A204.1 (cell line): ENCODE results near the gene NEK11.
"Not testable (repeated sequence)": the region's sequence is repeated elsewhere in the genome, so short reads cannot be mapped to it uniquely, and the experiment has no call there.

Experiments
- FAIRE-seq: peaks from 2 replicates; lab custom pipeline; 2012; peaks lifted over from hg19 to GRCh38; lab: Jason Lieb, UNC

NEK11 gene

DNA sequence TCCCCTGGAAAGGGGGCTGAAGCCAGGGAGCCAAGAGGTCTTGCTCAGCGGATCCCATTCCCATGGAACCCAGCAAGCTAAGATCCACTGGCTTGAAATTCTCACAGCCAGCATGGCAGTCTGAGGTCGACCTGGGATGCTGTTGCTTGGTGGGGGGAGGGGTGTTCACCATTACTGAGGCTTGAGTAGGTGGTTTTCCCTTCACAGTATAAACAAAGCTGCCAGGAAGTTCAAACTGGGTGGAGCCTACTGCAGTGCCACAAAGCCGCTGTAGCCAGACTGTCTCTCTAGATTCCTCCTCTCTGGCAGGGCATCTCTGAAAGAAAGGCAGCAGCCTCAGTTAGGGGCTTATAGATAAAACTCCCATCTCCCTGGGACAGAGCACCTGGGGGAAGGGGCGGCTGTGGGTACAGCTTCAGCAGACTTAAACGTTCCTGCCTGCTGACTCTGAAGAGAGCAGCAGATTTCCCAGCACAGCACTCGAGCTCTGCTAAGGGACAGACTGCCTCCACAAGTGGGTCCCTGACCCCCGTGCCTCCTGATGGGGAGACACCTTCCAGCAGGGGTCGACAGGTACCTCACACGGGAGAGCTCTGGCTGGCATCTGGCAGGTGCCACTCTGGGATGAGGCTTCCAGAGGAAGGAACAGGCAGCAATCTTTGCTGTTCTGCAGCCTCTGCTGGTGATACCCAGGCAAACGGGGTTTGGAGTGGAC, 15.8 kb downstream of the NEK11 start:
- FAIRE-seq, result not testable (repeated sequence)

DNA sequence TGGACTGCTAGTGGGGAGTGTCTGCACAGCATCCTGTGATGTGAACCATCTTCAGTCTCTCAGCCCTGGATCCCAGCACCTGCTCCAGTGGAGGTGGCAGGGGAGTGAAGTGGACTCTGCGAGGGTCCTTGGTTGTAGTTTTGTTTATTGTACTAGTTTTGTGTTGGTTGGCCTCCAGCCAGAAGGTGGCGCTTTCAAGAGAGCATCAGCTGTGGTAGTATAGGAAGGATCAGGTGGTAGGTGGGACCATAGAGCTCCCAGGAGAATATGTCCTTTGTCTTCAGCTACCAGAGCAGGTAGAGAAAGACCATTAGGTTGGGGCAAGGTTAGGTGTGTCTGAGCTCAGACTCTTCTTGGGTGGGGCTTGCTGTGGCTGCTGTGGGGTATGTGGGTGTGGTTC, 20.9 kb downstream of the NEK11 start:
- no peak for FAIRE-seq

DNA sequence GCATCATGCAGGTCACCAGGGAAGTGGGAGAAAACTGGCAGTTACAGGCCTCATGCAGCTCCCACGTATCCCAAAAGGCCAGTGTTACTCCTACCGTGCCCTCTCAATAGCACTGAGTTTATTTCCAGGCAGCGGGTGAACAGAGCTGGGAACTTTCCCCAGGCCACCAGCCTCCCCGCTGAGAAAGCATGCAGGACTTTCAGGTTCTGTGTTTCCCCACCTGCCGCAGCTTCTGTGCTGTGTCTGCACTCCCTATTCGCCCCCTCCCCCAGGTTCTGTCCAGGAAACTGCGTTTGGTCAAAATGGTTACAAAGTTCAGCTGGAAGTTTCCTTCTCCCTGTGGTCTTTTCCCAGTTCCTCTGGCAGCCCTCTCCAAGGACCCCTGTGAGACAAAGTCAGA, 21.4 kb downstream of the NEK11 start:
- FAIRE-seq, result no peak

DNA sequence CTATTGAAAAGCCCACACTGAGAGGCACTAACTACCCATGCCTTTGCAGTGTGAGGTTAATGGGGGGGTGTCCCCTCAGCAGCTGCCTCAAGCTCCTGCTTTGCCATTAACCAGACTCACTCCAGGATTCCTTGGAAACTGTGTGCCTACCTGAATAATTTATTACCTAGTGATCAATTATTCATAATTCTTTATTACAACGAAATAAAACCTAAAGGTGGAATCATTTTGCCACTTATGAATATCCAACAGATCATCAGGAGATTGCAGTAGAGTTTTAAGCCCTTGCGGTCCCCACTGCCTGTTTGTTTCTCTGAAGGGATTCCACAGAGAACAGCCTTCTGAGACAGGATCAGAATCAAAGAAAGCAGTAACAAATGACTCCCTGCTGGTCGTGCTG, 23.3 kb downstream of the NEK11 start:
- no peak for FAIRE-seq

DNA sequence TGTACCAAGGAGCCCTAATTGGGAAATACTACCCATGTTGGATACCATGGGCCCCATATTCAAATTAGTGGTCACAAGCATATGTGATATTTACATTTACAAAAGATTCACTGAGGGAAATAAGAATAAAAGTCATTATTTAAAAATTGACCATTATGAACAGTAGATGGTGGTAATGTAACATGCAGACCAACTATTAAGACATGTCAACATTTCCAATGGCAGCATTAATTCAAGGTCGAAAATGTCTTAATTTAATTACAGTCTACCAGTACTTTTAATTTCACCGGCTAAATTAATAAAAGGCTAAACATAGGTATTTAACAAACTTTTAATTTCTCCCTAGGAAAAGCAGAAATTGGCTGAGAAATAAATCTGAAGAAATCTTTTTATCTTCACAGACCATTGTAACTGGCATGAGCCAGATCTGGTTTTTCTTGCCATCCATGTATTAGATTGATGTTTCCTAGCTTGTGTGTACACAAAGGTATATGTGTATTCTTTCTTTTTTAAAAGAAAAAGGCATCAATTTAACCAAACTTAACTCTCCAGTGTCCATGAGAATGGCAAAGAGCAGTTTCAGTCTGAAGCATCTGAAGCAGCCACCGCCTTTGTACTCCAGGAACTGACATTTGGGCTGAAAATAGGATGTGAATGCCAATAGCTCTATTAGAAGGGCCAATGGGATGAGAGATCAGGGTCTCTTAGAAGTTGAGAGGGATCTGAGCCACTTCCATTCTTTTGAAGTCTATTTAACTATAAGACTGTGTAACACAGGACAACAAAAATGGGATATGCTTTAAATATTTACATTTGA, 26.6 kb downstream of the NEK11 start:
- FAIRE-seq, result peak; percentile 23

DNA sequence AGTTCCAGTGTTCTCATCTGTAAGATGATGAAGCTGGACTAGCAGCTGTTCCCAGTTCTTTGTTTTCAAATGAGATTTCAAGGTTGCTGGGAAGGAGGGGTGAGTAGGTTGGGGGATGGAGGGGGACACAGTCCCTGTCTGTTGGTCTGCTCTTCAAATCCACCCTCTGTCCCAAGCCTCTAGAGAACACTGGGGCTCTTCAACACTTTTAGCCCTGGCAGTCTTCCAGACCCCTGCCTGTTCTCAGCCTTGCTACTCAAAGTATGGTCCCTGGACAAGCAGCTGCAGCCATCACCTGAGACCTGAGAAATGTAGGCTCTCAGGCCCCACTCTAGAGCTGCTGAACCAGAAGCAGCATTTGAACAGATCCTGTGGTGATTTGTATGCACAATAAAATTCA, 41.3 kb downstream of the NEK11 start:
- FAIRE-seq, result no peak

DNA sequence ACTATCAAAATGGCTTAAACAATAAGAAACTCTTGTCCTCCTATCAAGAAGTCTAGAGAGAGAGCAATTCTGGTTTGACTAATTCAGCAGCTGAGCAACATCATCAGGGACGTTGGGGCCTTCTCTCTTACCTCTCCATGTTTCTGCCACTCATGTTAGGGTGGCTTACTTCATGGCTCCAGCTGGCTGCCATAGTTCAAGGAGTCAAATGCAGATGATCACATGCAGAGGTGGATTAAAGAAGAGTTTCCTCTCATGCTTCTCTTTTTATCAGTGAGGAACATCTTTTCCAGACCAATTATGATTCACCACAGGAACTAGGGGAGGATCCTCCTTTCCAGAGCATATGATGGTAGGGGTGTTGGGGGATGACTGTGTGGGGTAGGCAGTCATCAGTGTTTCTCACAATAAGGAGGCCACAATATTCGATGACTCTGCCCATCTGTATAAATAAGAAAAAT, 45.5 kb downstream of the NEK11 start:
- no peak for FAIRE-seq

DNA sequence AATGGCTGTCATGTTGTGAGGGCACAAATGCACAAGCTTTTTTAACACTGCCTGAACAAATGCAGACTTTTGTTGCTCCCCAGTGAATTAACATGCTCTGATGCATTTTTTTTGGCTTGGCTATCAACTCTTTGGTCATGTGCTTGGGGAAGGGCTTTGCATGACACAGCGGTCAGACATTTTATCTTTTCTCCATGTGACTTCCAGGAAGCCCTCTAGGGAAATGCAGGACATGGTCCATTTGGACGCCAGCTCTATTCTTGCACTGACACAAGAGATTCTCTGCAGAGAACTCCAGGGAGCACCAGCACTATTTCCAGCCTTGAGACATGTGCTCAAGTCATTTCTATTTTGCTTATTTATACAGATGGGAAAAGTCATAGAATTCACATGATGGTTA, 46.2 kb downstream of the NEK11 start:
- FAIRE-seq, result no peak

DNA sequence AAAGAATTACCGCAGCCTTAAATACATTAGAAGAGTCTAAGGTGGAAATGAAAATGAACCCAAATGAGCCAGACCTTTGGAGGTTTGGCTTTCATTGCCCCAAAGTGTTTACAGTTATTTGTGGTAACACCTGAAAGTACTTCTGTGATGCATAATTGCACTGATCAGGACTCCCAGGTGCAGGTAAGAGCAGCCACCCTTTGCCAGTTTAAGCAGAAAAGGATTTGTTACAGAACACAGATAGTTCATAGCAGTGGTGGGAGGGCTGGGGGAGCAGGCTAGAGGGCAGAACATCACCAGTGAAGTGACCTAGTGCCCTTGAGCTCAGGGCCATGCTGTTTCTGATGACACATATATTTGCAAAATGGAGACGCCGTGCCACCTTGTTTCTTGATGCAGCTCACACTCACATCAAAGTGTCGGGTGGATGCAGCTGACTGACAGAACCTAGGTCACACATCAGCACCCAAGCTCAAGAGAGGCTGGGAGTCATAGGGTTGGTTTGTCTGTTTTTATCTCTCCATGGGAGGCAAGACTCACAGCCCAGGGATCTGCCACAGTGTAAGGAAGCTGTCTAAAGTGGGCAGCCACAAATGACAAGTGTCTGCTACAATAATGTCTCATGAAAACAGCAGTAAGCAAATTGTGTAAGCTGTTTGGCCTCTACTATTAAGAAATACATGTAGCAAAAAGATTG, 49.1 kb downstream of the NEK11 start:
- FAIRE-seq, result no peak

DNA sequence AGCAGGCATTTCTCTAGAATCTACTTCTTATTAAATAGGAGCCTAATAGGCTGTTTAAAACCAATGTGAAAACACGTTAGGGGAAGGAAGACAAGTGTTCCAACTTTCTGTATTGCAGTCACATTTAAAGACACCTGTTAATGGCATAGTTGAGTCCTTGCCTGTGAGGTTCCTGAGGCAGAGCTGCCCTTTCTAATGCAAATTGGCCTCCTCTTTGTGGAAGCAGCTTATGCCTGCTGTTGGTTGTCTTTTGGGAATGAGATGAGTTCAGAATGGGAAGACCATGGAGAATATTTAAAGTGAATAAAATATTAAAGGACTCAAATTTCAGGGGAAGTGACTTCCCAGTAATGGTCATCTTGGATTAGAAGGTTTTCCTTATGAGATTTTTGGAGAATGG, 51.2 kb downstream of the NEK11 start:
- no peak for FAIRE-seq

DNA sequence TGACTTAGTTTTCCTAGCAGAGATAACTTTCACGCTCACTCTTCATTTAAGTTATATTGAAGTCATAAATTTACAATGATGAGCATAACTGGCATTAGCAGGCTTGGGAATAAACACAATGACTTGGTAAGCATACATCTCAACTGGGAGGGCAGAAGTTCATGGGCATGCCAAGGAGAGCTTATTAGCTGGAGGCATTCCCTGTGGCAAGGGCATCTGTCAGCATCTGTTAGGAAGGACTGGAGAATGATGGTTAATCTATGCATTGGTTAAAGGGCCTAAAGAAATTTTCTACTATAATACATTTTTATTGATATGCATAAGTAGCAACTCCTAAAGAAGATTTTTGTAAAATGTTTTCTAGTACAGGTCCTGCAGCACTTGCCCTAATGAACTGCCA, 52.4 kb downstream of the NEK11 start:
- FAIRE-seq, result no peak

DNA sequence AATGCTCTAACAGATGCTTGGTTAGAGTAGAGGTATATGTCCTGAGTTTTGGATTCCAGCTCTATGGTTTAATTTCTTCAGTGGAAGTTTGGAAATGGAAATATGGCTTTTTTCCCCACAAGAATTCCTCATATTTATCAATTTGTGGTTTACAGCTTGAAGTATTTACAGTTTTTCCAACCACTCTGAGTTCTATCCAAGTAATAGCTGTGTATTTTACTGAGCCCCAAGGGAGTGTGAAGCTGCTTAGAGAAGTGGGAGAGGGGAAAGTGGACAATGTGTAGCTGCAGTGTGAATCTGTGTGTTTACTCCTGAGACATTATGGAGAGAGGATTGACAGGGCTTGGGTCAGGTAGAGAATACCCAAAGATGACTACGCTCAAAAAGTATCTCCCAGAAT, 54.5 kb downstream of the NEK11 start:
- no peak for FAIRE-seq

DNA sequence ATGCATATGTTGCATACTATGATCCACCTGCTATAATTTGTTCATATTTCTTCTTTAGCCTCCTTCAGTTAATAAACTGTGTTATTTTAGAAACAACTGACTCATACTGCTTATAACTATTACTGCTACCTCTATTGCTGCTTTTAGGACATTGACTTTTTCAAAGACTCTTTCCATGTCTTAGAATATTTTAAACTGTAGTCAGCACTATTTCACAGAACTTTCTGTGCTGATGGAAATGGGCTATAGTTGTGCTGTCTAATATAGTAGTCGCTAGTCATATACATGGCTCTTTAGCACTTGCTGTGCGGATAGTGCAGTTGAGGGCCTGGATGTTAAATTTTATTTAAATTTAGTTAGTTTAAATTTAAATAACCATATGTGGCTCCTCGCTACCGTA, 55.6 kb downstream of the NEK11 start:
- no peak for FAIRE-seq

DNA sequence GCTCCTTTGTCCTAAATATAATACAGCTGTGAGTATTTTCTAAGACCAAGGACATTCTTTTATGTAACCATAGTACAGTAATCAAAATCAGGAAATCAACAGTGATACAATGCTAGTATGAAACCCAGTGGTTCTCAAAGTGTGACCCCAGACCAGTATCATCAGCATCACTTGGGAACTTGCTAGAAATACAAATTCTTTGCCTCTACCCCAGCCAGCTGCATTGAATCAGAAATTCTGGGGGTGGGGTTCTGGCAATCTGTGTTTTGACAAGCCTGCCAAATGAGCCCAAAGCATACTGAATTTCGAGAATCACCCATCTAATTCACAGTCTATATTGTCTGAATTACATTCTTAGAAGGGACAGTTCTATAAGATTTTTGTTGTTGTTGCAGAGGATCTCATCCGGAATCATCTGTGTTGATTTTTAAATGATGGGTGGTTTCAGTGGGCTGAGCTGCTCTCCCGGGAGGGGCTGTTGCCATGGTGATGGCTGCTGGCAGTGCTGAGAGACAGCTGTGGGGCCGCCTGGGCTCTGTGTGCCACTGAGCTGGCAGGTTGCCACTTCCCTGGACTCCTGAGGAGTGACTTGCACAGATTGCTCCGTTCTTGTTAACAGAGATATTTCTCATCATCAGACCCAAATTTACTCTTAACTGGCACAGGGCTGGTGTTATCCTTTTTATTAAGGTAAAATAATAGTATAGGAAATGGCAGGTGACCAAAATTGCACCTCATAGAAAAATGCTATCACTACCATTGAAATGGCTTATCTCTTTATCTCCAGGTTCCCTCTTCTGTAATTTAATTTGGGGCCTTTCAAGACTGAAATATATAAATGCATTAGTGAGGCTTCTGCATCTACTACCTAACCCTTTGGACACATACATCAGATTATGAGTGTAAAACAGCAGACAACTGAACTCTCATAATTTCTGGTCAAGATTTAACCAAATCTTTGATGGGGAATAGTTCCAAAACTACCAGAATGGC, 56.5 kb downstream of the NEK11 start:
- no peak for FAIRE-seq

DNA sequence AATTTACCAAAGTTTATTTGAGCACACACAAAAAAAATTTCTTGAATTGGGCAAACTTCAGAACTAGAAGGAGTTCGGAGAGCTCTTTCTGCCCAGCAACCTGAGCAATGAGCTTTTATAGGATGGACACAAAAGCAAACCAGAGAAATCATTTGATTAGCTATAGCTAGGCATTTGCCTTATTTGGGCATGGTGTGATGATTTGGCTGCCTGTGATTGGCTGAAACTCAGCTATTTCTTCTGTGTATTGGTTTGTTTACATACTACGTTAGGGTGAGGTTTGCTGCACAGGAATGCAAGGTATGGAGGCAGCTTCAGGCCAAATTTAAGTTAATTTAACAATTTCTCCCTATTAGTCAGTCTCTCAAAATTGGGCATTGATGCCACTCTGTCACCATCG, 65.1 kb downstream of the NEK11 start:
- no peak for FAIRE-seq

DNA sequence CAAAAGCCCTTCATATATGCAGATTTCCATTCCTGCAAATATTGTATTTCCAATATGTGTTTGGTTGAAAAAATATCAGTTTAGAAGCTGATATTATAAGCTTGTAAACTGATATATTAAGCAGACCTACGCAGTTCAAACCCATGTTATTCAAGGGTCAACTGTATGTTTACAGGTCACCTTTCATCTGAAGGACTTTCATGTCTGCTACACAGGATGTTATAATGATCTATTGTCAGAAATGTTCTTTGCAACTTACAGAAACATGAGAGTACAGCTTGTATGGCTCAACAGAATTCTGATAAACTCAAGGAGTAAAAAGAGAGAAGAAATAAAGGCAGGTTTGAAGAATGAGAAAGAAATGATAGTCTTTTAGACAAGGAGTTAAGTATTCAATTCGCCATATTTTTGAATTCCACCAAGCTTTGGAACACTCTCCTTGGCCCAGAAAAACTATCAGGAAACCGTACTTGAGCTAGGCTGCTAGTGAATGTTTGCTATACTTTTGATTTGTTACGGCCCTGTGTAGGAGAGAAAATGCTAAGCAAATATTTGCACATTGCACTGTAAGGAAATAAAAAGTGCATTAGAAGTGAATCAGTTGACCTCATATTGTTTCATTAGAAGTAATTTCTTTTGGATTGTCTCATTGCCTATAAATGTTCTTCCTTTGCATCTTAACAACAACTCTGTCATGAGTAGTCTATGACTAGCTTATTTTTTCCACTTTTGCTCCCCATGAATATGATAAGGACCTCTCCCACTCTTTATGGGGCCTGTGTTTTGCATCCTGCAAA, 81.2 kb downstream of the NEK11 start:
- FAIRE-seq, result no peak

DNA sequence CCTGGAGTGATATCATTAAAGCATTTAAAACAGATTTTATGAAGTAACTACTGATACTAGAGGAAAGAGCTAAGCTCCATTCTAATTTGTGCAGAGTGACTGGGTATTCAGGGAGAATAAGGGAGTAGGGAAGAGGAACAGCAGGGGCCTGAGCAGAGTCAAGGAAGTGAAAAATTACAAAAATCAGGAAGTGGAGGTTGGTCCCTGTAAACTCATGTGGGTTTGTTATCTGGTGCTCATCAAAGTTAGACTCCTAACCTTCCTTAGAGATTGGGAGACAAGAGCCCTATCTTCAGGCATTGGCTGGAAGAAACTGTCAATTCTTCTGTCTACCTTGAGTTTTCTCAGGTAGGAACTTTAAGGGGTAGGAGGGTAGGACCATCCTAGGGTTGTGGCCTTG, 82.5 kb downstream of the NEK11 start:
- FAIRE-seq, result no peak

DNA sequence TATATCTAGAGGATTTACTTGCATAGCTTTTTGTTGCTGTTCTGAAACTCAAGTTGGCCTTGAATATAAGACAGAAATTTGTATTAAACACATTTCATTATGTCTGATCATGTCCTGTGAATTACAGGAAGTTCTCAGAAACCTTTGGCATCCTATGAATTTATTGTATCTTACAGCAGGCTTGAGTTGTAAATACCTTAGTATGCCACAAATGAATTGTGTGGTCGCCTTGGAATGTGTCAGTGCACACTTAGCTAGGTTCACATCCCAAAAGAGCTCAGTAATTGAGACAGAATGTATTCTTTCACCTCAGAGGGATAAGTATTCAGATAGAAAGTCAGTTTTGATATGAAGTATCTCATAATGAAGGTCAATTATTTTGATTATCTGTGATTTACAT, 83.4 kb downstream of the NEK11 start:
- no peak for FAIRE-seq

DNA sequence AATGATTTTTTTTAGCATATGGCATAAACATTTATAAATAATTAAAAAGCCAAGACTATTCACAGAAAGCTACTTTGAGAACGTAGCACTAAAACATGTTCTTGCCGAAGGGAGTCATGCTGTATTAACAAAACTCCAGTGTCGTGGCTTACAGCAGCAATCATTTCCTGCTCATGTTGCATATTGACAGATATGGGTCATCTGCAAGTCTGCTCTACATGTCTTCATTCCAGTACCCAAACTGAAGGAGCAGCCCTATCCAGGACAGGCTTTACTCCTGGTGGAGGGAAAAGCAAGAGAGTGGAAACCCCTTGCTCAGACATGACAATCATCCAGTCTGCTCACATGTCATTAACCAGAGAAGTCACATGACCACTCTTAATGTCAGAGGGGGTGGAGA, 87.6 kb downstream of the NEK11 start:
- FAIRE-seq, result no peak

DNA sequence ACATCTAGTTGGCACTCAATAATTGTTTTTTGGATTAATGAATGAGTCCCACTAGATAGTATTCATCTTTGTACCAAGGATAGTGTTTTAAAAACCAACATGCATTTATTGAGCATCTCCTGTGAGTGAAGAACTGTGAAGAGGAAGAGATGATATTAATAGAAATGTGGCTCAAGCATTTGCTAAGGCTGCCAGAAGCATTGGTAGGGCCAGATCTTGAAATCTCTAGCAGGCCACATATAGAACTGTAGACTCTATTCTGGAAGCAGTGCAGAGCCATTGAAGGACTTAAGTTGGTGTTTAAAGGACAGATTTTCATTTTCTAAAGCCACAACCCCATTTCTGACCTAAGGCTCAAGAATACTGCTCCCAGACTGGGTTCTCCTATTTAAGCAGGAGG, 99.0 kb downstream of the NEK11 start:
- no peak for FAIRE-seq

DNA sequence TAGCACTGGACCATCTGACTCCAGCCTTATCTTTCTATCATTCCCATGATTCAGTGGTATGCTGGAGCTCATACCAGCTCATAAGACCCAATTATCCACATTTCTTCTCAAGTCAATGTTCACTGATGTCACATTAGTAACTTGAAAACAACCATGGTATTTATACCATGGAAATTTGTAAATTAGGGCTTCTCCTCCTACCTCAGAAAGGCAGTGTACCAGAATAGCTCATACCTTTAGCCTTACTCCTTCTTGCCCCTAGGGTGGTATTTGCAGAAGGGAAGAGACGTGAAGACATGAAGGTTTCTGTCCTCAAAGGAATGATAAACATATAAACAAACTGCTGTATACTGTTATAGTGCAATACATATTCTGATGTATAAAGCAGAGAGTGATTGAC, 114.2 kb downstream of the NEK11 start:
- FAIRE-seq, result no peak
